Body of pancreas (tissue), 4 donors: ENCODE measurements around the gene COL6A1.

Experiments
- POLR2A ChIP-seq, 3 donors: fragments of 450-650 bp; IDR thresholded peaks; one replicate each; pipeline ENCODE4 v1.6.1; 2016; ENCODE audit warnings: antibody characterized with exemption in 3 of 3, mild to moderate bottlenecking in 2 of 3
- TF ChIP-seq, protein P1 (sequence below), 7 experiments: fragments of 450-650 bp in 4 of 7; fragments of 200-600 bp in 3 of 7; sonication (generic) in 3 of 7; IDR thresholded peaks; one replicate each; pipeline ENCODE4 v1.5.1; 2016 to 2019; ENCODE audit warnings: antibody characterized with exemption in 7 of 7

DNA sequence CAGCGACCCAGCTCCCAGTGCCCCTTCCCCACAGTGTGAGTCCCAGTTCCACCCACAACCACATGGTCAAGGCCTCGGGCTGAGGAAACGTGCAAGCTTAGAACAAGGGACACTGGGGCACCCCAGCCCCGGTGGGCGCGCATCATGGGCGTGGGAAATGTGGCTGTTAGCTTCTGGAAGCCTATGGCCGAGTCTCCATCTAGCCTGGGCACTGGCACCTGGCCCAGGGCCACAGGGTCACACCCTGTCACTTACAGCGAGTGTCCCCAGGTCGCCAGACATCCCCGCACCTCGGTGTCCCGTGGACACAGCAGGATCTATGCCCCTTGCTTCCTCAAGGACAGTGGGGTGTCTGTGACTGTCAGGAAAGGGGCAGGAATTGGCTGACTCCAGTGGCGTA lies 37.0 kb upstream of the COL6A1 start:
- TF ChIP-seq, protein P1, sequence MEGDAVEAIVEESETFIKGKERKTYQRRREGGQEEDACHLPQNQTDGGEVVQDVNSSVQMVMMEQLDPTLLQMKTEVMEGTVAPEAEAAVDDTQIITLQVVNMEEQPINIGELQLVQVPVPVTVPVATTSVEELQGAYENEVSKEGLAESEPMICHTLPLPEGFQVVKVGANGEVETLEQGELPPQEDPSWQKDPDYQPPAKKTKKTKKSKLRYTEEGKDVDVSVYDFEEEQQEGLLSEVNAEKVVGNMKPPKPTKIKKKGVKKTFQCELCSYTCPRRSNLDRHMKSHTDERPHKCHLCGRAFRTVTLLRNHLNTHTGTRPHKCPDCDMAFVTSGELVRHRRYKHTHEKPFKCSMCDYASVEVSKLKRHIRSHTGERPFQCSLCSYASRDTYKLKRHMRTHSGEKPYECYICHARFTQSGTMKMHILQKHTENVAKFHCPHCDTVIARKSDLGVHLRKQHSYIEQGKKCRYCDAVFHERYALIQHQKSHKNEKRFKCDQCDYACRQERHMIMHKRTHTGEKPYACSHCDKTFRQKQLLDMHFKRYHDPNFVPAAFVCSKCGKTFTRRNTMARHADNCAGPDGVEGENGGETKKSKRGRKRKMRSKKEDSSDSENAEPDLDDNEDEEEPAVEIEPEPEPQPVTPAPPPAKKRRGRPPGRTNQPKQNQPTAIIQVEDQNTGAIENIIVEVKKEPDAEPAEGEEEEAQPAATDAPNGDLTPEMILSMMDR (IDR thresholded peaks at IDR 0.05): no peak
- TF ChIP-seq POLR2A (IDR thresholded peaks at IDR 0.05): no peak
